SW 1271 (cell line): ENCODE results near the gene KIAA1586.
A peak's percentile ranks its signal among the peaks of the same experiment; 100 is the strongest.
"Not testable (repeated sequence)": the region's sequence is repeated elsewhere in the genome, so short reads cannot be mapped to it uniquely, and the experiment has no call there.

Experiments
- DNase-seq, 2 experiments: peaks; one replicate each; lab custom pipeline; 2025; lab: John Stamatoyannopoulos, UW

Gene KIAA1586

GRCh38 chr6:57046332-57047256 lies at the start of gene KIAA1586:
Gene KIAA1586, plus strand, starts transcription at chr6:57046693. Its CDS starts 63 bp downstream, at chr6:57046756.
- DNase-seq = peak; percentile 66 to 86

- no peak for DNase-seq
These were observed 47.4 kb upstream of the KIAA1586 start for GRCh38 chr6:56999049-56999448.

GRCh38 chr6:56999748-57000147 lies 46.7 kb upstream of the KIAA1586 start:
- DNase-seq = not testable (repeated sequence)

GRCh38 chr6:57002197-57002596 lies 44.3 kb upstream of the KIAA1586 start:
- DNase-seq = no peak

- DNase-seq = no peak
These were observed 42.2 kb upstream of the KIAA1586 start for GRCh38 chr6:57004292-57004691.

- no peak for DNase-seq
These were observed 40.4 kb upstream of the KIAA1586 start for GRCh38 chr6:57006101-57006500.

GRCh38 chr6:57008069-57008468 lies 38.4 kb upstream of the KIAA1586 start:
- not testable (repeated sequence) for DNase-seq

GRCh38 chr6:57013521-57013926 lies 33.0 kb upstream of the KIAA1586 start:
- DNase-seq = no peak

GRCh38 chr6:57017069-57017468 lies 29.4 kb upstream of the KIAA1586 start:
- DNase-seq = no peak

- DNase-seq = no peak
These were observed 28.7 kb upstream of the KIAA1586 start for GRCh38 chr6:57017841-57018240.

- no peak for DNase-seq
These were observed 27.1 kb upstream of the KIAA1586 start for GRCh38 chr6:57019434-57019833.

GRCh38 chr6:57021086-57021720 lies 25.3 kb upstream of the KIAA1586 start:
- peak; percentile 2 to 58 for DNase-seq

- no peak for DNase-seq
These were observed 22.2 kb upstream of the KIAA1586 start for GRCh38 chr6:57024321-57024720.

GRCh38 chr6:57024775-57025174 lies 21.7 kb upstream of the KIAA1586 start:
- DNase-seq = no peak

- DNase-seq = no peak
These were observed 20.5 kb upstream of the KIAA1586 start for GRCh38 chr6:57026001-57026400.

- DNase-seq = no peak
These were observed 19.2 kb upstream of the KIAA1586 start for GRCh38 chr6:57027301-57027700.

- no peak for DNase-seq
These were observed 17.3 kb upstream of the KIAA1586 start for GRCh38 chr6:57029213-57029612.

- DNase-seq = no peak
These were observed 13.3 kb upstream of the KIAA1586 start for GRCh38 chr6:57033228-57033627.

GRCh38 chr6:57035549-57035948 lies 10.9 kb upstream of the KIAA1586 start:
- no peak for DNase-seq

GRCh38 chr6:57038906-57039305 lies 7.6 kb upstream of the KIAA1586 start:
- DNase-seq = no peak

GRCh38 chr6:57040011-57040410 lies 6.5 kb upstream of the KIAA1586 start:
- peak in 1 of 2 experiments; percentile 4 for DNase-seq

- DNase-seq = not testable (repeated sequence)
These were observed 2.4 kb upstream of the KIAA1586 start for GRCh38 chr6:57044061-57044460.

- DNase-seq = no peak
These were observed 1.9 kb upstream of the KIAA1586 start for GRCh38 chr6:57044568-57044967.
